NCI-H345 treated with DMSO at 0.1 percent for 48 hours (cell line): ENCODE results near the gene LMO2.
"Not testable (repeated sequence)": the region's sequence is repeated elsewhere in the genome, so short reads cannot be mapped to it uniquely, and the experiment has no call there.

ENCODE experiments used
- DNase-seq: peaks from one replicate; lab custom pipeline; 2025; ENCODE audit not compliant: unreplicated experiment; lab: John Stamatoyannopoulos, UW

Gene LMO2

DNA sequence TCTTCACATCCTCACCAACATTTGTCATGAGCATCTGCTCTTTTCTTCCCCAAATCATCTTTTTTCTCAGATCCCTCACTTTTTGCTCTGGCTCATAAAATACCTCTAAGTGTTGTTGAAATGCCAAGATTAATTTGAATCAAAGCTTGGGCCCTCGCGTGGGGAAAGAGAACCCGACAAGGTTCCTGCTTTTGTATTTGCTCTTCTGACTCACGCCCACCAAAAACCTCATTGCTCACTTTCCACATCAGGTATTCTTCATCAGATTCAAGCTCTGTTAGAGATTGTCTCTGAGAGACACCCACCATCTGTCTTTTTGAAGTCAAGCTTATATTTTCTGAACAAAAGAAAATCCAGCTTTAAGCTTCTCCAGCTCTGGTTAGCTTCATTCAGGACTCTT, 64.7 kb downstream of the LMO2 start:
- DNase-seq, result no peak

GRCh38 chr11:33825854-33826560, 65.9 kb downstream of the LMO2 start:
- no peak for DNase-seq

DNA sequence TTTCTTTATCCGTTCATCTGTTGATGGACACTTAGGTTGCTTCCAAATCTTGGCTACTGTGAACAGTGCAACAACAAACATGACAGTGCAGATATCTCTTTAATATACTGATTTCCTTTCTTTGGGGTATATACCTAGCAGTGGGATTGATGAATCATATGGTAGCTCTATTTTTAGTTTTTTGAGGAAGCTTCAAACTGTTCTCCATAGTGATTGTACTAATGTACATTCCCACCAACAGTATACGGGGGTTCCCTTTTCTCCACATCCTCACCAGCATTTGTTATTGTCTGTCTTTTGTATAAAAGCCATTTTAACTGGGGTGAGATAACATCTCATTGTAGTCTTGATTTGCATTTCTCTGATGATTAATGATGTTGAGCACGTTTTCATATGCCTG, 68.9 kb downstream of the LMO2 start:
- DNase-seq, result not testable (repeated sequence)

DNA sequence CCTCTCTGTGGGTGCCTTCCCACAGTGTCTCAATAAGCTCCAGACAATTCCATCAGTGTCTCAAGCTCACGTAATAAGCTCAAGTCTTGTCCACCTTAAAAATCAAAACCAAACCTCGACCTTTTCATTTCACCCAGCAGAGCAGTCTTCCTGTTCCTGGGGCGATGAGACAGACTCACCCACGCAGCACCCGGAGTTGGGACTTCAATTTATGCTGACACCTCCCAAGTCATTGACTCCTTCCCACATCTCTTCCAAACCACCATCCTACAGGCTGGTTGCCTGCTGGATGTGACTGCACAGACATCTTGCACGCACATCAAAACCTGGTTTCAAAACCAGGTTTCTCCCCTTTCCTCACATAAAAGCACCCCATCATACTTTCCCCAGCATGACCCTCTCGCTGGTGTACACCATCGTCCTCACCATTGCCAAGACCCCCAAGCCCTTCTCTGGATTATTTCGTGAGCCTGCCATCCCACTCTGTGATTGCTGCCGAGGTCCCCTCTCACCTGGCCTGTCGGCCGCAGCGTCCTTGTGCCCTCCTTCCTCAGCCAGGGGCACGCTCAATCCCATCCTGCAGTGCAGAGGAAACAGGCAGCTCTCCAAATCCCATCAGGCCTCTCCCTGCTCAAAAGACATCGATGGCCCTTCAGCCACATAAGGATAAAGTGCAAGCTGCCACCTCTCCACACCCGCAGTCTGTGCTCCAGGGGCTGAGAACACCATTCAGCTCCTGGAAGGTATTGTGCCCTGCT, 72.4 kb downstream of the LMO2 start:
- DNase-seq, result no peak
